Fibroblast of pulmonary artery (primary cell): ENCODE measurements around the gene RBM20.

Experiments
- DNase-seq: peaks from one replicate; pipeline ENCODE4 v3.0.0-alpha.2; 2010; ENCODE audit warnings: low read depth
- H3K4me3 ChIP-seq: replicated peaks from 2 replicates; pipeline ENCODE4 v1.5.1; 2011; ENCODE audit warnings: low read depth, mild to moderate bottlenecking, control low read depth, low read length, moderate library complexity
- TF ChIP-seq, protein P1 (sequence below): IDR thresholded peaks from 2 replicates; pipeline ENCODE4 v1.5.1; 2011; ENCODE audit warnings: mild to moderate bottlenecking, control low read depth, low read length, inconsistent platforms; ENCODE audit errors: missing control alignments

RBM20 gene

DNA sequence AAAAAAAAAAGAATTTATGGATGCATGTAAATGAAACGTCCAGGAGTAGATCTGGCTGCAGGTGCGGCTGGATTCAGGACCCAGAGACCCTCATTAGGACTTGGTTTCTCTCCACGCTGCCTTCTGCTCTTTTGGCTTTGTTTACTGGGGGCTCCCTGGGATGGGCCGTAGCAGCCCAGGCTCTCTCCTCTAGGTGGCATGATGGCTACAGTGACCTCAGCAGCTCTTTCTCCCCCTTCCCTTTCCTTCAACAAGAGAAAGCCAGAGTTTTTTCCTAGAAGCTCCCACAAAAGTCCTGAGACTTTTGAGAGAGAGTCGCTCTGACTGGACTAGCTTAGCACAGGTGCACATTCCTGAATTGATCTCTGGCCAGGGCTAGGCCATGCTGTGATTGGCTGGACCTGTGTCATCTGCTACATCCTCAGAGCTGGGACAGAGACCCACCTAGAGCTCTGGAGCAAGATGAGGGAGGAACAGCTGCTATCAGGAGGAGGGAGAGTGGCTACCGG lies 159.7 kb downstream of the RBM20 start:
- TF ChIP-seq, protein P1, sequence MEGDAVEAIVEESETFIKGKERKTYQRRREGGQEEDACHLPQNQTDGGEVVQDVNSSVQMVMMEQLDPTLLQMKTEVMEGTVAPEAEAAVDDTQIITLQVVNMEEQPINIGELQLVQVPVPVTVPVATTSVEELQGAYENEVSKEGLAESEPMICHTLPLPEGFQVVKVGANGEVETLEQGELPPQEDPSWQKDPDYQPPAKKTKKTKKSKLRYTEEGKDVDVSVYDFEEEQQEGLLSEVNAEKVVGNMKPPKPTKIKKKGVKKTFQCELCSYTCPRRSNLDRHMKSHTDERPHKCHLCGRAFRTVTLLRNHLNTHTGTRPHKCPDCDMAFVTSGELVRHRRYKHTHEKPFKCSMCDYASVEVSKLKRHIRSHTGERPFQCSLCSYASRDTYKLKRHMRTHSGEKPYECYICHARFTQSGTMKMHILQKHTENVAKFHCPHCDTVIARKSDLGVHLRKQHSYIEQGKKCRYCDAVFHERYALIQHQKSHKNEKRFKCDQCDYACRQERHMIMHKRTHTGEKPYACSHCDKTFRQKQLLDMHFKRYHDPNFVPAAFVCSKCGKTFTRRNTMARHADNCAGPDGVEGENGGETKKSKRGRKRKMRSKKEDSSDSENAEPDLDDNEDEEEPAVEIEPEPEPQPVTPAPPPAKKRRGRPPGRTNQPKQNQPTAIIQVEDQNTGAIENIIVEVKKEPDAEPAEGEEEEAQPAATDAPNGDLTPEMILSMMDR = peak; percentile 78
- DNase-seq = peak; percentile 55

DNA sequence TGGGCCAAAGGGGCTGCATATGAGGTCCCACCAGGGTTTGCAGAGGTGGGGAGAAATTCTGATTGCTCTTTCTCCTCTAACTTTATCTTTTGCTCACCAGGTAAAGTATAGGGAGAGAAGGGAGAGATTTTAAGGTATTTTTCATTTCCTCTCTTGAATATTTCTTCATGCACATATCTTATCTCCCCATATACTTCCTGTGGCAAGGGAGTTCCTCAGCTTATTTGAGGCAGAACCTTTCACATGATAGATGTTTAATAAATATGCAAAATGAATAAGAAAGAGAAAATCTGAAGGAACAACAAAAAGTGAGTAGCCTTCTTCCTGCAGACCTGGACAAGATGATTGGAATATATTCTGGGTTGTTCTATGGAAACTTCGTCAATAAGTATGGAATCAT lies 160.2 kb downstream of the RBM20 start:
- DNase-seq = no peak
- H3K4me3 ChIP-seq = no peak overlapping the region
- TF ChIP-seq, protein P1 = no peak

More for the DNA sequence above, 159.7 kb downstream of the RBM20 start:
- no peak overlapping the region for H3K4me3 ChIP-seq

DNA sequence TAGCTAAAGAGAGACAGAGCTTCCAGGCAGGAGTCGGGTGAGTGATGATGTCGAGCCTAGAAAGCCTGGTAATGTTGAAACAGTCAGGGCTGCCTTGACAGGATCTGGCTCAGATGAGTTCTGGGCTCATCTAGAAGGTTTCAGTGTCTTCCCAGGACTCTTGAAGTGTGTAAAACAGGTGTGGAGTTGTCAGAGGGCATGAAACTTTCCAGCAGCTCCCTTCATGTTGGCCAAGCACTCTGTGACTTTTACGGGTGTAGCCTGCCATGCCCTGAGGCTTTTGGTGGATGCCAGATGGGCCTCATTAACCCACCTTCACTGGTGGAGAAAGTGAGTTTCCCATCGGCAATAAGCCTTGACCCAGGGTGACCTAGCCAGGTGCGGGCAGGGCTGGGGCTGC lies 161.2 kb downstream of the RBM20 start:
- no peak overlapping the region for H3K4me3 ChIP-seq
- no peak for DNase-seq
- TF ChIP-seq, protein P1 = no peak

DNA sequence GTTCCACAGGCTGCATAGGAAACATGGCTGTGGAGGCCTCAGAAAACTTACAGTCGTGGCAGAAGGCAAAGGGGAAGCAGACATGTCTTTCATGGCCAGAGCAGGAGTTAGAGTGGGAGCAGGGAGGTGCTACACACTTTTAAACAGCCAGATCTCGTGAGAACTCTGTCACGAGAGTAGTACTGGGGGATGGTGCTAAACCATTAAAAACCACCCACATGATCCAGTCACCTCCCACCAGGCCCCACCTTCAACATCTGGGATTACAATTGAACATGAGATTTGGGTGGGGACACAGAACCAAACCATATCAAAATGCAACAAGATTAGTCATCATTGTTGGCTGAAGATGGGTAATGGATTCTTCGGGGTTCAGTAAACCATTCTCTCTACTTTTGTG lies 162.2 kb downstream of the RBM20 start:
- DNase-seq = no peak
- TF ChIP-seq, protein P1 = no peak
- no peak overlapping the region for H3K4me3 ChIP-seq

DNA sequence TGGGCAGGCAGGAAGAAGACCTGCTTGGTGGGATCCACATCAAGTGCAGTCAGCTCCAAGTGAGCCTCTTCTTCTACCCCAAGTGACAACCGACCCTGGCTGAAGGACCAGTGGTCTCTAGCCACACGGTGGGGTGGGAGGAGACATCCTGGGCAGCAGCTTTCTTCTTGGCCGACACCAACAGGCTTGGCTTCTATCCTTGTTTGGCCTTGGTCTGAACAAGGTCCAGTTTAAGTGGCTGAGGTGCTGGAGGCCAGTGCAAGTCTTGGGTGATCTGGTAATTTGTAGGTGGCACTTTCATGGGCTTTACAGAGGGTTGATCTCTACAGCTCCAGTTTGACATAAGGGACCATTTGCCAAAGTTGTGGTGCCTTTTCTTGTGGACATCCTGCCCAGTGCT lies 164.0 kb downstream of the RBM20 start:
- no peak overlapping the region for H3K4me3 ChIP-seq
- TF ChIP-seq, protein P1 = no peak
- DNase-seq = no peak

DNA sequence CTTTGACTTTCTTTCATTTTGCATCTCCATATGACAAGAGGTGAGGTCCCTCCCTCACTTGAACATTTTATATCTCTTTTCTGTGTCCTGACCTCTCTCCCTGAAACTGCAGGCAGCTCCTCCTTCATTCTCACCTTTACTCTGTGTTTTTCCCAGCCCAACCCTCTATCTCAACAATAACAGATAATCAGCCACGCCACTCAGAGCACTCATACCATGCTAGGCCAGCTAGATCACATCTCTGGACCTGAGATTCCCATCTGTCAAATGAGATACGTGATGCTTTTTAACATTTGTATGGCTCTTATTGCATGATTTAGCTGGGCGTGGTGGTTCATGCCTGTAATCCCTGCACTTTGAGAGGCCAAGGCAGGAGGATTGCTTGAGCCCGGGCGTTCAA lies 164.5 kb downstream of the RBM20 start:
- TF ChIP-seq, protein P1 = no peak
- no peak for DNase-seq
- H3K4me3 ChIP-seq = no peak overlapping the region

DNA sequence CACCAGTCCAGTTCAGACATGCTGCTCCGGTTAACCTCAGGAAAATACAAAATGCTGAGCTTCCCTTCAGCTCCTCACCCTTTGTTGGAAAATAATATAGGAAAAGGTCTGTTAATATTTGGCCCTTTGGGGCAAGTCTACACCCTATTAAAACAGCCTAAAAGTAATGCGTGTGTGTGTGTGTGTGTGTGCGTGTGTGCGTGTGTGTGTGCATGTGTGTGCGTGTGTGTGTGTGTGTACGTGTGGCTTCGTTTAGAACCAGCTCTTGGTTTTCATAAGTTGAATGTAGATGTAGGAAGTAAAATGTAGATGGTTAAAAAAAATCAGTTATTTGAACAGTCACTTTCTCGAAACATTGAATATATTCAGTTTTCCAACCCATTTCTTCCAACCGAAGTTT lies 166.5 kb downstream of the RBM20 start:
- no peak for DNase-seq
- H3K4me3 ChIP-seq = no peak overlapping the region
- TF ChIP-seq, protein P1 = no peak
